K562 (cell line): ENCODE measurements around the gene PRRT2. TPM values are rescaled to one million over a fixed set of nuclear protein-coding genes. Genes with fewer than 3 reads are reported as not detected.
A peak's percentile ranks its signal among the peaks of the same experiment; 100 is the strongest.

Experiments used
- CHD1 ChIP-seq: fragments of 200-600 bp; sonication (generic); IDR thresholded peaks from one replicate; pipeline ENCODE4 v1.6.1; 2012; ENCODE audit warnings: mild to moderate bottlenecking, moderate library complexity, low read length, inconsistent platforms
- DACH1 ChIP-seq: fragments of 450-650 bp; IDR thresholded peaks from 2 replicates; pipeline ENCODE4 v1.6.1; 2018; ENCODE audit not compliant: partially characterized antibody
- ELF2 ChIP-seq: fragments of 250-450 bp; sonication (Bioruptor Pico); IDR thresholded peaks from 2 replicates; pipeline ENCODE4 v1.5.0; 2021; ENCODE audit warnings: mild to moderate bottlenecking
- FOS ChIP-seq: IDR thresholded peaks from 3 replicates; pipeline ENCODE4 v1.6.1; 2011; ENCODE audit not compliant: insufficient read length; ENCODE audit errors: extremely low read depth
- FOXK1 ChIP-seq: sonication (generic); formaldehyde crosslinking; IDR thresholded peaks from 2 replicates; pipeline ENCODE4 v1.8.0; 2022; ENCODE audit warnings: missing genetic modification reagents, mild to moderate bottlenecking, borderline replicate concordance
- GATA2 ChIP-seq: sonication (generic); formaldehyde crosslinking; IDR thresholded peaks from 2 replicates; pipeline ENCODE4 v1.4.0; 2020; ENCODE audit warnings: mild to moderate bottlenecking, missing genetic modification reagents
- NFIX ChIP-seq: fragments of 250-450 bp; sonication (Bioruptor Pico); IDR thresholded peaks from 2 replicates; pipeline ENCODE4 v1.4.0; 2020; ENCODE audit warnings: low read depth, mild to moderate bottlenecking, moderate library complexity
- NONO ChIP-seq, 2 experiments: fragments of 200-400 bp in 1 of 2; fragments of 450-650 bp in 1 of 2; formaldehyde crosslinking in 1 of 2; IDR thresholded peaks; 2 replicates each; pipeline ENCODE4 v1.6.1; 2017; ENCODE audit warnings: low read depth in 2 of 2, mild to moderate bottlenecking in 2 of 2, moderate library complexity in 2 of 2, low read length in 1 of 2
- NR2F6 ChIP-seq: fragments of 450-650 bp; formaldehyde crosslinking; IDR thresholded peaks from 2 replicates; pipeline ENCODE4 v1.4.0; 2020; ENCODE audit warnings: mild to moderate bottlenecking
- PCBP2 ChIP-seq: fragments of 200-400 bp; formaldehyde crosslinking; IDR thresholded peaks from 2 replicates; pipeline ENCODE4 v1.6.1; 2018; ENCODE audit warnings: low read length, low read depth, mild to moderate bottlenecking, moderate library complexity; ENCODE audit not compliant: poor library complexity, severe bottlenecking
- PHB2 ChIP-seq: fragments of 450-650 bp; IDR thresholded peaks from 2 replicates; pipeline ENCODE4 v1.6.1; 2017; ENCODE audit warnings: low read depth
- RAD51 ChIP-seq: fragments of 450-650 bp; IDR thresholded peaks from 2 replicates; pipeline ENCODE4 v1.7.1; 2016; ENCODE audit warnings: low read depth, mild to moderate bottlenecking, borderline replicate concordance
- RBM25 ChIP-seq: fragments of 200-400 bp; formaldehyde crosslinking; IDR thresholded peaks from 2 replicates; pipeline ENCODE4 v1.6.1; 2018; ENCODE audit warnings: low read length, low read depth, moderate library complexity; ENCODE audit not compliant: severe bottlenecking
- SAFB2 ChIP-seq: fragments of 200-400 bp; formaldehyde crosslinking; IDR thresholded peaks from 2 replicates; pipeline ENCODE4 v1.6.1; 2018; ENCODE audit warnings: borderline replicate concordance, low read length, low read depth, moderate library complexity; ENCODE audit not compliant: severe bottlenecking
- SIRT6 ChIP-seq: IDR thresholded peaks from one replicate; pipeline ENCODE4 v1.6.1; 2012; ENCODE audit warnings: low read depth, mild to moderate bottlenecking, control low read depth, inconsistent platforms, low read length, moderate library complexity
- SMARCB1 ChIP-seq: IDR thresholded peaks from 2 replicates; pipeline ENCODE4 v1.6.1; 2011; ENCODE audit warnings: improper control_type of control experiment, low read depth; ENCODE audit not compliant: insufficient read length
- SMARCE1 ChIP-seq: fragments of 450-650 bp; IDR thresholded peaks from 2 replicates; pipeline ENCODE4 v1.7.1; 2016; ENCODE audit warnings: mild to moderate bottlenecking
- TBL1XR1 ChIP-seq, 2 experiments: IDR thresholded peaks; 2 replicates each; pipeline ENCODE4 v1.6.1; 2012; ENCODE audit warnings: improper control_type of control experiment in 2 of 2, low read length in 2 of 2, mild to moderate bottlenecking in 1 of 2
- TCF7L2 ChIP-seq: fragments of 150-350 bp; IDR thresholded peaks from 2 replicates; pipeline ENCODE4 v1.6.1; 2016; ENCODE audit warnings: low read depth, mild to moderate bottlenecking, low read length, moderate library complexity
- XRCC3 ChIP-seq: fragments of 450-650 bp; IDR thresholded peaks from 2 replicates; pipeline ENCODE4 v1.6.1; 2017; ENCODE audit warnings: mild to moderate bottlenecking, moderate library complexity
- YBX1 ChIP-seq: fragments of 450-650 bp; IDR thresholded peaks from 2 replicates; pipeline ENCODE4 v1.7.1; 2016; ENCODE audit warnings: mild to moderate bottlenecking
- ZNF311 ChIP-seq: fragments of 250-450 bp; sonication (Bioruptor Pico); IDR thresholded peaks from 2 replicates; pipeline ENCODE4 v1.4.0; 2020; ENCODE audit warnings: mild to moderate bottlenecking, moderate library complexity
- polyA plus RNA-seq, 8 experiments: library from polyadenylated mRNA; depleted of rRNA in 4 of 8; stranded (reverse) in 5 of 8; unstranded in 3 of 8; fragments of >200 nt; fragmentation: Nextera tagmentation in 2 of 8; fragmentation: Illumina TruSeq in 1 of 8; extraction: Ambion mirVana in 2 of 8; extraction: Trizol in 1 of 8; gene quantifications; 2 replicates each; pipeline versions ENCODE4 v1.2.1 to v1.2.3, GENCODE V29; 2011 to 2014; ENCODE audit warnings: inconsistent platforms in 1 of 8, missing spikeins in 1 of 8
- total RNA-seq, 7 experiments: library from RNA; depleted of rRNA in 6 of 7; stranded (reverse); fragments of >200 nt in 6 of 7; fragmentation: Illumina TruSeq in 2 of 7; extraction: Trizol in 2 of 7; gene quantifications; 2 replicates each; pipeline versions ENCODE4 v1.2.1 to v1.2.3, GENCODE V29; 2011 to 2021; ENCODE audit warnings: low replicate concordance in 1 of 7
- TF ChIP-seq, protein P1 (sequence below): fragments of 250-450 bp; sonication (Bioruptor Pico); IDR thresholded peaks from 2 replicates; pipeline ENCODE4 v1.4.0; 2020; ENCODE audit warnings: mild to moderate bottlenecking, moderate library complexity
- TF ChIP-seq, protein P2 (sequence below): fragments of 250-450 bp; sonication (Bioruptor Pico); IDR thresholded peaks from 2 replicates; pipeline ENCODE4 v1.9.0; 2021; ENCODE audit warnings: mild to moderate bottlenecking, inconsistent platforms

Gene PRRT2
- total and polyA plus RNA-seq, 9 of the 15 experiments (the other 6 are each of a cell fraction or from before 2014, with no cell fraction given): 0.11 to 1.0 (median 0.42) TPM; not detected in 2

DNA sequence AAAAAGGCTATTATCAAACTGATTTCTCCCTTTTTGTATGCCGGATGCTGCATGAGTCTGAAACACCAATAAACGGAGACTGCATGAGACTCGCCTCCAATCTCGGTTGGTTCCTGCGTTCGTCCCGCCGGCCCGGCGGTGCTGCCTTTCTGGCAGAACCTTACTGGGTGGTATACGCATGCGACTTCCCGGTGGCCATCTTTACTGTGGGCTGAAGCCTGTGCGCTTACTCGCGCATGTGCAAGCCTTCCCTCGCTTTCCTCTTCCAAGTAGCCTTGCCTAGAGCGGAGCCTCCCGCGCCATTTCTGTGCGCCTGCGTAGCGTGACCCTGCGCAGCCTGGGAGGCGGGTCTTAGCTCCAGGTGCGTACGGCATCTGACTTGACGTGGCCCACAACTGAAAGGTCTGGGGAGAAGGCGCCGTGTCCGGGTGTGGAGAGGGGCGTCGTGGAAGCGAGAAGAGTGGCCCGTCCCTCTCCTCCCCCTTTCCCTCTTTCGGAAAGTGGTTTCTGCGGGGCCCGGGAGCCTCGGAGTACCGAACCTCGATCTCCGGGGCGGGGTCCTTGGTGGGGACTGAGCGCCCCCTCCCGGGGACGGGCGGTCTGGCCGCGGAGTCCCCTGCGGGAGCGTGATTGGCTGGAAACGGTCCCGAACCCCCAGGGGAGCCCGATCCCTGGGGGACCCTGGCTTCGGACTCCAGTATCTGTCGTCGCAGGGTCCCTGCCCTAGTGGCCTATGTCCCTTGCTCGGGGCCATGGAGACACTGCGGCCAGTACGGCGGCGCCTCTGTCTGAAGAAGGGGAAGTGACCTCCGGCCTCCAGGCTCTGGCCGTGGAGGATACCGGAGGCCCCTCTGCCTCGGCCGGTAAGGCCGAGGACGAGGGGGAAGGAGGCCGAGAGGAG, 4.0 kb downstream of the PRRT2 start, which contains the start of gene PAGR1 (continued):
- TF ChIP-seq RBM25 (no peak), YBX1 (no peak), GATA2 (no peak), SIRT6 (no peak), PCBP2 (no peak), ZNF311 (CRISPR knock-in tag) (no peak), SMARCB1 (no peak), CHD1 (no peak), XRCC3 (no peak), ELF2 (CRISPR knock-in tag) (no peak), SMARCE1 (0 out of 2 replicates have a peak, but pooled peaks have one; percentile 21), TBL1XR1 (IDR thresholded peaks at IDR 0.05; ENCODE audit: low read length in 2 of 2) (peak in 1 of 2 experiments; percentile 13; a peak in 1 of 4 replicates), NONO (IDR thresholded peaks at IDR 0.05; ENCODE audit: low read depth in 2 of 2, low read length in 1 of 2) (peak in 1 of 2 experiments; percentile 58; a peak in 1 of 4 replicates), FOXK1 (CRISPR knock-in tag) (peak; percentile 74; the same call in 1 of the 2 replicates), PHB2 (no peak), NR2F6 (peak; percentile 40; the same call in 1 of the 2 replicates), NFIX (CRISPR knock-in tag) (no peak), RAD51 (peak; percentile 18; the same call in 1 of the 2 replicates), TCF7L2 (no peak), FOS (no peak), DACH1 (no peak), SAFB2 (no peak)
- TF ChIP-seq, protein P1, sequence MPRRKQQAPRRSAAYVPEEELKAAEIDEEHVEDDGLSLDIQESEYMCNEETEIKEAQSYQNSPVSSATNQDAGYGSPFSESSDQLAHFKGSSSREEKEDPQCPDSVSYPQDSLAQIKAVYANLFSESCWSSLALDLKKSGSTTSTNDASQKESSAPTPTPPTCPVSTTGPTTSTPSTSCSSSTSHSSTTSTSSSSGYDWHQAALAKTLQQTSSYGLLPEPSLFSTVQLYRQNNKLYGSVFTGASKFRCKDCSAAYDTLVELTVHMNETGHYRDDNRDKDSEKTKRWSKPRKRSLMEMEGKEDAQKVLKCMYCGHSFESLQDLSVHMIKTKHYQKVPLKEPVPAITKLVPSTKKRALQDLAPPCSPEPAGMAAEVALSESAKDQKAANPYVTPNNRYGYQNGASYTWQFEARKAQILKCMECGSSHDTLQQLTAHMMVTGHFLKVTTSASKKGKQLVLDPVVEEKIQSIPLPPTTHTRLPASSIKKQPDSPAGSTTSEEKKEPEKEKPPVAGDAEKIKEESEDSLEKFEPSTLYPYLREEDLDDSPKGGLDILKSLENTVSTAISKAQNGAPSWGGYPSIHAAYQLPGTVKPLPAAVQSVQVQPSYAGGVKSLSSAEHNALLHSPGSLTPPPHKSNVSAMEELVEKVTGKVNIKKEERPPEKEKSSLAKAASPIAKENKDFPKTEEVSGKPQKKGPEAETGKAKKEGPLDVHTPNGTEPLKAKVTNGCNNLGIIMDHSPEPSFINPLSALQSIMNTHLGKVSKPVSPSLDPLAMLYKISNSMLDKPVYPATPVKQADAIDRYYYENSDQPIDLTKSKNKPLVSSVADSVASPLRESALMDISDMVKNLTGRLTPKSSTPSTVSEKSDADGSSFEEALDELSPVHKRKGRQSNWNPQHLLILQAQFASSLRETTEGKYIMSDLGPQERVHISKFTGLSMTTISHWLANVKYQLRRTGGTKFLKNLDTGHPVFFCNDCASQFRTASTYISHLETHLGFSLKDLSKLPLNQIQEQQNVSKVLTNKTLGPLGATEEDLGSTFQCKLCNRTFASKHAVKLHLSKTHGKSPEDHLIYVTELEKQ (CRISPR knock-in tag): no peak
- TF ChIP-seq, protein P2, sequence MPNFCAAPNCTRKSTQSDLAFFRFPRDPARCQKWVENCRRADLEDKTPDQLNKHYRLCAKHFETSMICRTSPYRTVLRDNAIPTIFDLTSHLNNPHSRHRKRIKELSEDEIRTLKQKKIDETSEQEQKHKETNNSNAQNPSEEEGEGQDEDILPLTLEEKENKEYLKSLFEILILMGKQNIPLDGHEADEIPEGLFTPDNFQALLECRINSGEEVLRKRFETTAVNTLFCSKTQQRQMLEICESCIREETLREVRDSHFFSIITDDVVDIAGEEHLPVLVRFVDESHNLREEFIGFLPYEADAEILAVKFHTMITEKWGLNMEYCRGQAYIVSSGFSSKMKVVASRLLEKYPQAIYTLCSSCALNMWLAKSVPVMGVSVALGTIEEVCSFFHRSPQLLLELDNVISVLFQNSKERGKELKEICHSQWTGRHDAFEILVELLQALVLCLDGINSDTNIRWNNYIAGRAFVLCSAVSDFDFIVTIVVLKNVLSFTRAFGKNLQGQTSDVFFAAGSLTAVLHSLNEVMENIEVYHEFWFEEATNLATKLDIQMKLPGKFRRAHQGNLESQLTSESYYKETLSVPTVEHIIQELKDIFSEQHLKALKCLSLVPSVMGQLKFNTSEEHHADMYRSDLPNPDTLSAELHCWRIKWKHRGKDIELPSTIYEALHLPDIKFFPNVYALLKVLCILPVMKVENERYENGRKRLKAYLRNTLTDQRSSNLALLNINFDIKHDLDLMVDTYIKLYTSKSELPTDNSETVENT: peak; percentile 38
